Measurements from ENCODE around the gene TNFAIP8L2.

- TF ChIP-seq CTCF (conservative IDR thresholded peaks at IDR 0.05 in 1 of 2, IDR thresholded peaks at IDR 0.05 in 1 of 2; ENCODE audit: low read depth in 1 of 2, low read length in 2 of 2), result no peak
- TF ChIP-seq EZH2 (IDR thresholded peaks at IDR 0.05; ENCODE audit: low read length, missing control alignments), result no peak
Measured at GRCh38 chr1:151146072-151146411, 10.4 kb upstream of the TNFAIP8L2 start.
